GM19467 (cell line): ENCODE data around the gene C21orf58.
A peak's percentile ranks its signal among the peaks of the same experiment; 100 is the strongest.
"Not testable (repeated sequence)": the region's sequence is repeated elsewhere in the genome, so short reads cannot be mapped to it uniquely, and the experiment has no call there.

Experiments used
- ATAC-seq: cut with Tn5 transposase; IDR thresholded peaks from one replicate; pipeline ENCODE4 v1.9.1; 2021; ENCODE audit warnings: mild to moderate bottlenecking, moderate library complexity; ENCODE audit not compliant: unreplicated experiment

C21orf58 gene

GRCh38 chr21:46325073-46325912, 1.6 kb upstream of the C21orf58 start:
- no peak for ATAC-seq

DNA sequence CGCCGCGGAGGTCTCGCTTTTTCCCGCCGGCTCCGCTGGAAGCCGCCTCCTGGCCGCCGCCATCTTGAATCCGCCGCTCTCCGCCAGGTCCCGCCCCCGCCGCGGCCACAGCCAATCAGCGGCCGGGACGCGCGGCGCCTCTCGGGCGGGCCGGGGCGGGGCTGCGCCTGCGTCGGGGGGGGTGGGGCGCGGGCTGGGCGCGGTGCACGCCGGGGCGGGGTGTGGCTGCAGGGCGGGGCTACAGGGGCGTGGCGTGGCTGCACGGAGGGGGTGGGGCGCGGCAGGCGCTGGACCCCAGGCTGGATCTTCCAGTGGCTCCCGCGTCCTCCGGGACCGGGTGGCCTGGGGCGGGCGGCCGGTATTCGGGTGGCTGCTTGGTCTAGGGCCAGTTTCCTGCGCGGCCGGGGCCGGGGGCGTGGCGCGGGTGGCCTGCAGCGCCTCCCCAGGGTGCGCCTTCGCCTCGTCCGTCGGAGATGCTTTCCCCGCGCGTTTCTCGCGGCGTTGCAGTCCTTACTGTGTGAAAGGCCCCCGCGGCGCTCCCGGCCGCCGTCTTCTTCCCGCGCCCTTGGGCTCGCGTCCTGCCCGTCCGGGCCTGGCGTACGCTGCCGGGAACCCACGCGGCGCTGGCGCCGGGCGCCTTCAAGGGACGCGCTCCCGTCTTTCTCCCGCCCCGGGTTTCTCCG, 861 bp upstream of the C21orf58 start:
- ATAC-seq: peak; percentile 40

DNA sequence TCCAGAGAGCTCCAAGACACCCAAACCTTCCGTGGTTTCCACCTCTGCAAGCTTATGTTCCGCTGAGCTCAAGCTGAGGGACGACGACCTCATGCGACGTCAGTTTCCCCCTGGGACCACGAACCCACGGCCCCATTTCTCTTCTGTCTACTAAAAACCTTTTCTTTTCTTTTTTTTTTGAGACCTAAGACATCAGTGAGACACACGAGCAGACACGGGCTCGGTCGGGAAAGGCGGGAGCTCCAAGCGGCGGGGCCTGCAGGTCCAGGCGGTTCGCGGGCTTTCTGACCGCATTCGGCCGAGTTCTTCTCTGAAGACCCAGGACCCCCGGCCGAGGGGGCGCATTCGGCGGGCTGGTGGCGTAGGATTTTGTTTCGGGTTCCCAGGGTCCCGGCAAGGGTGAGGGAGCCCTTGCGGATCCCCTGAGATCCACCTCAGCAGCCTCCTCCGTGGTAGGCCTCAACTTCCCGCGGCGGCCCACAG, 402 bp downstream of the C21orf58 start:
- ATAC-seq: peak; percentile 6

GRCh38 chr21:46322351-46323226, 1.1 kb downstream of the C21orf58 start:
- no peak for ATAC-seq

DNA sequence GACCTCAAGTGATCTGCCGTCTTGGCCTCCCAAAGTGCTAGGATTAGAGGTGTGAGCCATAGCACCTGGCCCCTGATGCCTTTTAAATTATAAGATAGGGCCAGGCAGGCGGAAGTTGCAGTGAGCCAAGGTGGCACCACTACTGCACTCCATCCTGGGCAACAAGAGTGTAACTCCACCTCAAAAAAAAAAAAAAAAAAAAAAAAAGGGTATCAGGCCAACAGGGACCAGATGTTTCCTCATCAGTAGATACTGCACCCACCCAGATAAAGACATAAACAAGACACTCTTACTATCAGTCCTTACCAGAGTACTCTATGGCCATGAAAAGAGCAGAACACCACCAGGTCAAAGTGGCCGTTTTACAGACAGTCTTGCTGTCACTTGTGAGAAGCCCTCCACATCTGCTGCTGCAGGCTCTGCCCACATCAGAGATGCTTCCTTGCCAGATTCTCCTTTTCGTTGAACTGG, 3.3 kb downstream of the C21orf58 start:
- ATAC-seq: no peak

- no peak for ATAC-seq
Observed at GRCh38 chr21:46319186-46319585, 4.5 kb downstream of the C21orf58 start.

- ATAC-seq: no peak
Observed at GRCh38 chr21:46318464-46318845, 5.2 kb downstream of the C21orf58 start.

DNA sequence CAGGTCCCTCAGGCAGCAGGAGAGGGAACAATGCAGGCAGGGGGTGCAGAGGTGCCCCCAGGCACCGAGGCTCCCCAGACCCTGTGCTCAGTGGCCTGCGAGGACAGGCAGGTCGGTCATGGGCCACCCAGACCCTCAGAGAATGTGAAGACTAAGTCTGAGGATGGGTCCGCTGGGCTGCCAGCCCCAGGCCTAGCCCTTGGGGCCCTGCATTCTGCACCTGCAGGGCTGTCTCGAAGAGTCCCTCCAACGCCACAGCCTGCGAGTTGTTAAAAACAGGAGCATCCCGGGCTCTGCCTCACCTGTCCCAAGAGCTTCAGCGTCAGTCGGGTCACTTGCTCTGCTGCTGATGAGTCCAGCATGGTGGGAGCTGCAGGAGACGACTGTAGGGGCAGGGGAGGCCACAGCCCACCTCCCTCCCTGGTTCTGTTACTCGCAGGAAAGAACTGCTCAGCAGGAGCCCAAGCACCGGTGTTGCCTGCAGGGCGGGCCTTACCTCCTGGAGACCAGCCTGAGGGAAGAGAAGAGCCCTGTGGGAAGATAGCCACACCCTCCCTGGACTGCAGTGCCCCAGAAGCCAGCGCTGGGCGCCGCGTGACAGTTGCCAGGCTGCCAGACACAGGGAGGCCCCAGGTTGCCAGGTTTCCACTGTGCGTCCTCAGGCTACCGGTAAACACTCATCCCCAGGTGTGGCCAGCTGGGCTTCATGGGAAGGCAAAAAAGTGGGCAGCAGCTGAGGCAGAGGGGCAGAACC, 5.8 kb downstream of the C21orf58 start:
- ATAC-seq: no peak

- no peak for ATAC-seq
Observed at GRCh38 chr21:46316708-46317324, 6.9 kb downstream of the C21orf58 start.

DNA sequence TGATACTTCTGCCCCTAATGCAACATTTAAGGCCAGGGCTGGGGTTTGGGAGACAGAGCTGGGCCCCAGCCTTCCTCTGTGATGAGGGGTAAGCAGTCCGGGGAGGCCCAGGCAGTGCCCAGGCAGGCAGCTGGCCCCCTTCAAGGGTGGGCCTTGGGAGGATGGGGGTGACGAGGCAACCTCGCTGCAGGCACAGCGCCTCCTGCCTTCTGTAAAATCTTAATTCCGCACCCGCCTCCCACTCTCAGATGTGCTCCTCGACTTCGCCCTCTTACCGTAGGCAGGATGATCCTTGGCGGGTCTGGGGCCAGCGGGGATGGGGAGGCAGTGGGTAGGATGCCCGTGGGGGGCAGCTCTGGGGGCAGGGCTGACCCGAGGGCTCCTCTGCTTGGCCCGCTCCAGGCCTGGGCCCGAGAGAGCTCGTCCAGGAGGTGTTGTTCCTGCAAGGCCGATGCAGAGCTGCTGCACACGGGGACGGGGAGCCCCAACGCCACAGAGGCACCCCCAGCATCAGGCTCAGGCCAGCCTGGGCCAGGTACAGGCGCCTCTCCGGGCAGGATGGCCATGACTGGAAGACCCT, 9.1 kb downstream of the C21orf58 start:
- no peak for ATAC-seq

DNA sequence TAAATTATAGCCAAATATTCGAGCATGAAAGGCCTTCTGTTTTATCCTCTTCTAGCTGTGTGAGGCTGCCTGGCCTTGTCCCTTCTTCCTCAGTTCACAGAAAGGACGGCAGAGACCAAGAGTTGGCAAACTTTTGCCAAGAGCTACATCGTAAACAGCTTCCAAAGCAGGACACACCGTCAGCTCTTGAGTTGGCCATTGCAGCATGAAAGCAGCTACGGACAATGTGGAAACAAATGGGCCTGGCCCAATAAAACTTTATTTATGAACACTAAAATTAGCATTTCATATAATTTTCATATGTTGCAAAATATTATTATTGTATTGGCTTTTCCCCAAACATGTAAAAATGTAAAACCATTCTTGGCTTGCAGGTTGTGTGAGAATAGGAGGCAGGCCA, 10.7 kb downstream of the C21orf58 start:
- no peak for ATAC-seq

DNA sequence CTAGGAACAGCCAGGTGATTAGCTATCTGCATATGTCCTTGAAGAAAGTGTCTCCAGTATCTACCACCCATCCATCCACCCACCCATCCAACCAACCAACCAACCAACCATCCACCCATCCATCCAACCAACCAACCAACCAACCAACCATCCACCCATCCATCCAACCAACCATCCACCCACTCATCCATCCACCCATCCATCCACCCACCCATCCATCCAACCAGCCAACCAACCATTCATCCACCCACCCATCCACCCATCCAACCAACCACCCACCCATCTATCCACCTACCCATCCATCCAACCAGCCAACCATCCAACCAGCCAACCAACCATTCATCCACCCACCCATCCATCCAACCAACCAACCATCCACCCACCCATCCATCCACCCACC, 12.1 kb downstream of the C21orf58 start:
- no peak for ATAC-seq

- ATAC-seq: not testable (repeated sequence)
Observed at GRCh38 chr21:46310260-46310659, 13.4 kb downstream of the C21orf58 start.

GRCh38 chr21:46308431-46308830, 15.2 kb downstream of the C21orf58 start:
- no peak for ATAC-seq

- no peak for ATAC-seq
Observed at GRCh38 chr21:46307625-46308024, 16.0 kb downstream of the C21orf58 start.

- ATAC-seq: no peak
Observed at GRCh38 chr21:46304955-46305354, 18.7 kb downstream of the C21orf58 start.

- no peak for ATAC-seq
Observed at GRCh38 chr21:46304437-46304836, 19.2 kb downstream of the C21orf58 start.

GRCh38 chr21:46301759-46302158, 21.9 kb downstream of the C21orf58 start:
- no peak for ATAC-seq

DNA sequence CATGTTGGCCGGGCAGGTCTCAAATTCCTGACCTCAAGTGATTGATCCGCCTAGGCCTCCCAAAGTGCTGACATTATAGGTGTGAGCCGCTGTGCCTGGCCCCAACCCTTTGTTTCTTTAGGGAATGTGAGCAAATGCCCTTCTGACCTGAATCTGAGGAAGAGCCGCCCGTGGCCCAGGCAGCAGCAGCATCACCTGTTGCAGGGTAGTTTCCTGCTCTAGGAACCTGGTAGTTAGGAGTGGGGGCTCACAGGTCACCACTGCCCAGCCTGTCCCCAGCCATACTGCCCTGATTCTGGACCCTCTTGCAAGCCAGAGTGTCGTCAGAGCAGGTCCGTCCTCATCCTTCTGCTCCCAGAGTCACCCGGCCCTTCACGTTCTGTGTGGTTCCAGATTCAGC, 24.5 kb downstream of the C21orf58 start:
- ATAC-seq: no peak
